Uterine smooth muscle cell (primary cell): ENCODE data around the gene CFHR1. TPM values are rescaled to one million over a fixed set of nuclear protein-coding genes. Genes with fewer than 3 reads are reported as not detected.

Experiments used
- total RNA-seq: library from RNA; depleted of rRNA; stranded (reverse); fragments of >200 nt; gene quantifications from 2 replicates; pipeline ENCODE4 v1.2.3, GENCODE V29; 2014

The CFHR1 gene
- total RNA-seq, result 0.11 and 0.25 TPM in 2 replicates

GRCh38 chr1:196819531-196819930 is at the start of gene CFHR1:
CFHR1 (plus strand) TSS chr1:196819731; CDS start chr1:196819845, 114 bp downstream.

GRCh38 chr1:196774603-196775002 is 44.9 kb upstream of the CFHR1 start, which contains the start of gene CFHR3:
CFHR3 (plus strand) TSS chr1:196774840; CDS start chr1:196774887, 47 bp downstream.

Other genes with a start within 250 kb of the CFHR1 start
- 1.8 and 6.0 TPM in 2 replicates for gene KCNT2, start 211.3 kb upstream of the CFHR1 start, total RNA-seq
- 51.7 and 62.7 TPM in 2 replicates for gene CFH, start 167.7 kb upstream of the CFHR1 start, total RNA-seq
- gene CFHR3, start 44.9 kb upstream of the CFHR1 start, total RNA-seq, result not detected in 2 replicates
- gene CFHR4, start 68.3 kb downstream of the CFHR1 start, total RNA-seq, result not detected in 2 replicates
- gene CFHR2, start 124.0 kb downstream of the CFHR1 start, total RNA-seq, result not detected in 2 replicates
- gene CFHR5, start 157.8 kb downstream of the CFHR1 start, total RNA-seq, result not detected in 2 replicates
- not detected in 2 replicates for gene F13B, start 247.5 kb downstream of the CFHR1 start, total RNA-seq